Neural progenitor cell (in vitro differentiated cells): ENCODE results near the gene EXOSC9.

Experiments
- EZH2 ChIP-seq: fragments of 200-600 bp; sonication (generic); IDR thresholded peaks from 2 replicates; pipeline ENCODE4 v1.6.1; 2017; ENCODE audit warnings: antibody characterized with exemption, mild to moderate bottlenecking, moderate library complexity
- TF ChIP-seq, protein P1 (sequence below): fragments of 200-600 bp; sonication (generic); IDR thresholded peaks from 2 replicates; pipeline ENCODE4 v1.5.1; 2017; ENCODE audit warnings: antibody characterized with exemption, mild to moderate bottlenecking

DNA sequence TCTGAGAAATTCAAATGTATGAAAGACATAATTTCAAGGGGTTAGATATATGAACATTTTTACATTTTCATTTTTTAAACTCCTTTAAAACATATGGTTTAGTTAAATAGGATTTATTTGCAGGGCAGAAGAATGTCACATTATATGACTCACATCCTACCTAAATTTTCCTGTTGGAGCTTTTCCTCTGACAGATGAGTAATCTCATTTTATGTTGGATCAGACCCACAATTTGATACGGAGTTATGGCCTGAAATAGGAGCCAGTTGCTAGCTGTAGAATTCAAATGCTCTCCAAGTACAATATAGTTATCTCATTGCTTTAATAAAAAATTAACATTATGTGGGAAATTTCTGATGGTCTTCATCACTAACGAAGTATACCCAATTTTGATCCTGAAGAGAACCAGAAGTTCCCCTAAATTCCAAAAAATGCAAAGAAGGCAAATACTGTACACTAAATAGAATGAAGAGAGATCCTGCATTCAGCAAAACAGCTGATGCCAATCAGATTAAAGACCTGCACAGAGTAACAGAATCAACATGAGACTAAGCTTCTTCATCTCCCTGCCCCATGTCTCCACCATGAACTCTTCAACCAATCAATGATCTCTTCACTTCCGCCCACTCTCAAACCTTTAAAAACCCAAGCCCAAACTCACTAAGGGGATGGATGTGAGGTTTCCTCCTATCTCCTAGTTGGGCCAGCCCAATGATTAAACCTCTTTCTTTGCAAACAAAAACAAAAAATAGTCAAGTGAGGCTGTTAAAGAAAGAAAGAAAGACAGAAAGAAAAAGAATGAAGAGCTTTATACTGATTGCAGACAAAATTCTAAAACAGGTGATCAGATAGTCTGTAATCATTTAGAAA is 10.9 kb upstream of the EXOSC9 start:
- TF ChIP-seq, protein P1, sequence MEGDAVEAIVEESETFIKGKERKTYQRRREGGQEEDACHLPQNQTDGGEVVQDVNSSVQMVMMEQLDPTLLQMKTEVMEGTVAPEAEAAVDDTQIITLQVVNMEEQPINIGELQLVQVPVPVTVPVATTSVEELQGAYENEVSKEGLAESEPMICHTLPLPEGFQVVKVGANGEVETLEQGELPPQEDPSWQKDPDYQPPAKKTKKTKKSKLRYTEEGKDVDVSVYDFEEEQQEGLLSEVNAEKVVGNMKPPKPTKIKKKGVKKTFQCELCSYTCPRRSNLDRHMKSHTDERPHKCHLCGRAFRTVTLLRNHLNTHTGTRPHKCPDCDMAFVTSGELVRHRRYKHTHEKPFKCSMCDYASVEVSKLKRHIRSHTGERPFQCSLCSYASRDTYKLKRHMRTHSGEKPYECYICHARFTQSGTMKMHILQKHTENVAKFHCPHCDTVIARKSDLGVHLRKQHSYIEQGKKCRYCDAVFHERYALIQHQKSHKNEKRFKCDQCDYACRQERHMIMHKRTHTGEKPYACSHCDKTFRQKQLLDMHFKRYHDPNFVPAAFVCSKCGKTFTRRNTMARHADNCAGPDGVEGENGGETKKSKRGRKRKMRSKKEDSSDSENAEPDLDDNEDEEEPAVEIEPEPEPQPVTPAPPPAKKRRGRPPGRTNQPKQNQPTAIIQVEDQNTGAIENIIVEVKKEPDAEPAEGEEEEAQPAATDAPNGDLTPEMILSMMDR = no peak
- TF ChIP-seq EZH2 = no peak
